DMS 273 treated with DMSO at 0.1 percent for 48 hours (cell line): Measurements from ENCODE around the gene RIPOR3.

ENCODE experiments used
- DNase-seq: peaks from one replicate; lab custom pipeline; 2025; lab: John Stamatoyannopoulos, UW

RIPOR3 gene

GRCh38 chr20:50690650-50691572 lies at the start of gene RIPOR3:
Gene RIPOR3 (minus strand): TSS chr20:50691542. CDS start chr20:50691128, 414 bp downstream.
- DNase-seq, result no peak

- no peak for DNase-seq
Measured at GRCh38 chr20:50737352-50737751, 46.0 kb upstream of the RIPOR3 start.

- no peak for DNase-seq
Measured at GRCh38 chr20:50735813-50736212, 44.5 kb upstream of the RIPOR3 start.

GRCh38 chr20:50734730-50735679 lies 43.7 kb upstream of the RIPOR3 start:
- DNase-seq, result no peak

GRCh38 chr20:50733644-50734349 lies 42.5 kb upstream of the RIPOR3 start:
- no peak for DNase-seq

GRCh38 chr20:50731930-50732690 lies 40.8 kb upstream of the RIPOR3 start:
- DNase-seq, result no peak

GRCh38 chr20:50731055-50731929 lies 40.0 kb upstream of the RIPOR3 start, which contains the start of gene PARD6B:
Gene PARD6B (plus strand): TSS chr20:50731580. CDS start chr20:50731787, 207 bp downstream.
- peak; percentile 95 for DNase-seq

GRCh38 chr20:50730765-50731054 lies 39.4 kb upstream of the RIPOR3 start:
- DNase-seq, result no peak

GRCh38 chr20:50729901-50730764 lies 38.8 kb upstream of the RIPOR3 start:
- DNase-seq, result no peak

GRCh38 chr20:50728981-50729874 lies 37.9 kb upstream of the RIPOR3 start:
- no peak for DNase-seq

GRCh38 chr20:50728486-50728980 lies 37.2 kb upstream of the RIPOR3 start:
- DNase-seq, result no peak

GRCh38 chr20:50727792-50728485 lies 36.6 kb upstream of the RIPOR3 start:
- no peak for DNase-seq

- DNase-seq, result no peak
Measured at GRCh38 chr20:50726955-50727791, 35.8 kb upstream of the RIPOR3 start.

GRCh38 chr20:50725724-50726005 lies 34.3 kb upstream of the RIPOR3 start:
- DNase-seq, result no peak

GRCh38 chr20:50724851-50725723 lies 33.7 kb upstream of the RIPOR3 start:
- no peak for DNase-seq
